GM12801 (cell line): ENCODE measurements around the gene PAMR1.

Source experiments
- TF ChIP-seq, protein P1 (sequence below): IDR thresholded peaks from one replicate; pipeline ENCODE4 v1.5.1; 2011; ENCODE audit warnings: control low read depth; ENCODE audit not compliant: insufficient read length; ENCODE audit errors: extremely low read depth

The PAMR1 gene

DNA sequence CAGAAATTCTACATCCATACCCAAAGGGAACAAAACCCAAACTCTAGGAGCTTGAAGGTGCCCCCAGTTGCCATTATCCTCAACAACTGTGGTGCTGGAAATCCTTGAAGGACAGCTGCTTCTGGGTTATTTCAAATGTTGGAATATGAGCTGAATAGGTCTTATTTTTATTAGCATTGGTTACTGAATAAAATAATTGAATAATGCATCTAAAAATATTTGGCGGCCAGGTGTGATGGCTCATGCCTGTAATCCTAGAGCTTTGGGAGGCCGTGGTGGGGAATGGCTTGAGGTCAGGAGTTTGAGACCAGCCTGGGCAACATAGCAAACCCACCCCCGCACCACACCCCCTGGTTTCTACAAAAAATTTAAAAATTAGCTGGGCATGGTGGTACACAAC lies 10.9 kb downstream of the PAMR1 start:
- TF ChIP-seq, protein P1, sequence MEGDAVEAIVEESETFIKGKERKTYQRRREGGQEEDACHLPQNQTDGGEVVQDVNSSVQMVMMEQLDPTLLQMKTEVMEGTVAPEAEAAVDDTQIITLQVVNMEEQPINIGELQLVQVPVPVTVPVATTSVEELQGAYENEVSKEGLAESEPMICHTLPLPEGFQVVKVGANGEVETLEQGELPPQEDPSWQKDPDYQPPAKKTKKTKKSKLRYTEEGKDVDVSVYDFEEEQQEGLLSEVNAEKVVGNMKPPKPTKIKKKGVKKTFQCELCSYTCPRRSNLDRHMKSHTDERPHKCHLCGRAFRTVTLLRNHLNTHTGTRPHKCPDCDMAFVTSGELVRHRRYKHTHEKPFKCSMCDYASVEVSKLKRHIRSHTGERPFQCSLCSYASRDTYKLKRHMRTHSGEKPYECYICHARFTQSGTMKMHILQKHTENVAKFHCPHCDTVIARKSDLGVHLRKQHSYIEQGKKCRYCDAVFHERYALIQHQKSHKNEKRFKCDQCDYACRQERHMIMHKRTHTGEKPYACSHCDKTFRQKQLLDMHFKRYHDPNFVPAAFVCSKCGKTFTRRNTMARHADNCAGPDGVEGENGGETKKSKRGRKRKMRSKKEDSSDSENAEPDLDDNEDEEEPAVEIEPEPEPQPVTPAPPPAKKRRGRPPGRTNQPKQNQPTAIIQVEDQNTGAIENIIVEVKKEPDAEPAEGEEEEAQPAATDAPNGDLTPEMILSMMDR = no peak

DNA sequence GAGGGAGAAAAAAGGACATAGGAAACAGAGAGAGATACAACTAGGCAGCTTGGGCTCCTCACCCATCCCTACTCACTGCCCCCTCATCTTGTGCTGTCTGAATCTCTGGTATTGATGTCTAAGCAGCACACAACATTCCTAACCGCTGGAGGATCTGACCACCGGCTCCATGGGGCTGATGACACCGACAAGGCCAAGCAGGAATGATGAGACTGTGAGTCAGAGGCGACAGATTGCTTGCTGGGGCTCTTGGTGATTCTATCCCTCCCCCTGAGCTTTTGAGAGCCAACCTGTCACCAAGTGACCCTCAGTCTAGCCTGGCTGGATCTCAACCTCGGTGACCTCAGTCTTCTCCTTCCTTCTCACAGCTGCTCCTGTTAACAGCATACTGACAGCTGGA lies 13.8 kb downstream of the PAMR1 start:
- TF ChIP-seq, protein P1 = no peak

DNA sequence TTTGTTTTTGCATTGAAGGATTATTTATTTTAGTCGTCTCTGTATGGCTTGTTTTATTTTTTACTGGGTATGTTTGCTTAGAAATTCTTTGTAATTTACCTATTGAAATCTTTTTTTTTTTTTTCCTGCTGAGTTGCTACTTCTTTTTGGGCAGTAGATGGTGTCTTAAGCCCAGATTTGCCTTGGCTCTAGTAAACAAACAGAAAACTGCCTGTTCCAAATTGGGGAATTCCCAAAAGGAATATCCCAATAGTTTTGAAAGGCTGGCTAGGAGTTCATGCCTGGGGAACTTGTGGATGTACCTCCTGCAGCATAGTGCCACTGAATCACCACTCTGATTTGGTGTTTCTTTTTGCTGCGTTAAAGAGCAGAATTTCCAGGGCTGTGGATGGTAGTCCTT lies 17.7 kb downstream of the PAMR1 start:
- TF ChIP-seq, protein P1 = no peak

DNA sequence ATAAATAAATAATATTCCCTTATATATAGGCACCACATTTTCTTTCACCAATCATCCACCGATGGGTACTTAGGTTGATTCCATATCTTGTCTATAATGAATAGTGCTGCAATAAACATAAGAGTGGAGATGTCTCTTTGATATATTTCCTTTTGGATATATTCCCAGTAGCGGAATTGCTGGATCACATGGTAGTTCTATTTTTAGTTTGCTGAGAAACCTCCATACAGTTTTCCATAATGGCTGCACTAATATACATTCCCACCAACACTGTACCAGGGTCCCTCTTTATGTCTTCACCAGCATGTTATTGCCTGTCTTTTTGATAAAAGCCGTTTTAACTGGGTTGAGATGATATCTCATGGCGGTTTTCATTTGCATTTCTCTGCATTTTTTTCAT lies 23.6 kb downstream of the PAMR1 start:
- TF ChIP-seq, protein P1 = no peak

DNA sequence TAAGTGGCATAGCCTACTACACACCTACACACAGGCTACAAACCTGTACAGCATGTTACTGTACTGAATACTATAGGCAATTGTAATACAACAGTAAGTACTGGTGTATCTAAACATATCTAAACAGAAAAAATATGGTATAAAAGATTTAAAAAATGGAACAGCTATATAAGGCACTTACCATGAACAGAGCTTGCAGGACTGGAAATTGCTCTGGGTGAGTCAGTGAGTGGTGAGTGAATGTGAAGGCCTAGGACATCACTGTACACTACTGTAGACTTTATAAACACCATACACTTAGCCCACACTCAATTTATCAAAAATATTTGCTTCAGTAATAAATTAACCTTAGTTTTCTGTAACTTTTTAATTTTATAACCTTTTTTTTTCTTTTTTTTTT lies 24.7 kb downstream of the PAMR1 start:
- TF ChIP-seq, protein P1 = no peak

DNA sequence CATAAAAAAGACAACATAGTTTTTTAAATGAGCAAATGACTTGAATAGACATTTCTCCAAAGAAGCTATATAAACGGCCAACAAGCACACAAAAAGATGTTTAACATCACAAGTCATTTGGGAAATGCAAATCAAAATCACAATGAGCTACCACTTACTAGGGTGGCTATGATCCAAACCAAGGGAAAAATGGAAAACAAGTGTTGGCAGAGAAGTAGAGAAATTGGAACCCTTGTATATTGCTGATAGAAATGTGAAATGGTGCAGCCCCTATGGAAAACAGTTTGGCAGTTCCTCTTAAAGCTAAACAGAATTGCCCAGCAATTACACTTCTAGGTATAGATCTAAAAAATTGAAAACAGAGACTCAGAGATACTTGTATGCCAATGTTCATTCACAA lies 29.0 kb downstream of the PAMR1 start:
- TF ChIP-seq, protein P1 = no peak

DNA sequence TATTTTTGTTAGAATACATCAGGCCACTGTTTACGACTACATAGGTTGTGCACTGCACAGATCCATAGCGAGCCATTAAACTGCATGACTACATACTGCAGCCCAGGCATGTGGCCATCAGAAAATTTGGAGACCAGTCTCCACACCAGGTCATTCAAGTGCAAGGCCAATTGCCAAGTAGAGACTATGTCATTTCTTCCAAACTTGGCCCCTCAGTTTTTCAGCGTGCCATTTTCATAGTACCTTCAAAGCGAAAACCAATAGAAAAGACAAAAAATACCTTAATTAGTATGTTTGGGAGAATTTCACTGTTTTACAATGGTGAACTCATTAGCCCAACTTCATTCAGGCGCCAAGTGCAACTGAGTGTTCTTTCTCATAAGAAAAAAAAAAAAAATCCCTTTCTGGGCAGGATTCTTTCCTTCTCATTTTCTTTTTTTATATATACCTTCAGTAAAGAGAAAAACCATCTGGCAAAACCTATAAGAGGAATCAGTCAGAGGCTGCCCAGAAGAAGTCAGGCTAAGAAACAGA lies 30.4 kb downstream of the PAMR1 start:
- TF ChIP-seq, protein P1 = no peak
